ENCODE measurements around the gene TNFRSF18. TPM values are rescaled to one million over a fixed set of nuclear protein-coding genes. Genes with fewer than 3 reads are reported as not detected.
"Not testable (repeated sequence)": the region's sequence is repeated elsewhere in the genome, so short reads cannot be mapped to it uniquely, and the experiment has no call there.

Gene TNFRSF18
- total RNA-seq = 4.3 TPM

- no peak for DNase-seq (ENCODE audit: low read depth in 2 of 3, low spot score in 2 of 3)
These were observed at the start of gene TNFRSF18 for GRCh38 chr1:1206376-1206965. Gene TNFRSF18 (minus strand): TSS chr1:1206592. CDS start chr1:1206571, 21 bp downstream.

GRCh38 chr1:1255611-1256010 lies 49.2 kb upstream of the TNFRSF18 start:
- DNase-seq (ENCODE audit: low read depth in 2 of 3, low spot score in 2 of 3) = no peak

GRCh38 chr1:1255078-1255477 lies 48.7 kb upstream of the TNFRSF18 start:
- no peak for DNase-seq (ENCODE audit: low read depth in 2 of 3, low spot score in 2 of 3)

GRCh38 chr1:1254667-1254998 lies 48.2 kb upstream of the TNFRSF18 start:
- no peak for DNase-seq (ENCODE audit: low read depth in 2 of 3, low spot score in 2 of 3)

- no peak for DNase-seq (ENCODE audit: low read depth in 2 of 3, low spot score in 2 of 3)
These were observed 47.7 kb upstream of the TNFRSF18 start for GRCh38 chr1:1253972-1254666.

- no peak for DNase-seq (ENCODE audit: low read depth in 2 of 3, low spot score in 2 of 3)
These were observed 46.9 kb upstream of the TNFRSF18 start for GRCh38 chr1:1253314-1253713.

- peak in 1 of 3 donors; percentile 38 for DNase-seq (ENCODE audit: low read depth in 2 of 3, low spot score in 2 of 3)
These were observed 44.4 kb upstream of the TNFRSF18 start for GRCh38 chr1:1250786-1251284.

GRCh38 chr1:1248009-1248913 lies 41.9 kb upstream of the TNFRSF18 start:
- DNase-seq (ENCODE audit: low read depth in 2 of 3, low spot score in 2 of 3) = not testable (repeated sequence)

- DNase-seq (ENCODE audit: low read depth in 2 of 3, low spot score in 2 of 3) = no peak
These were observed 41.0 kb upstream of the TNFRSF18 start for GRCh38 chr1:1247341-1247913.

GRCh38 chr1:1246577-1247340 lies 40.4 kb upstream of the TNFRSF18 start, which contains the start of gene C1QTNF12:
Gene C1QTNF12 (minus strand): TSS chr1:1246722. CDS start chr1:1246690, 32 bp downstream.
- peak in 1 of 3 donors; percentile 16 for DNase-seq (ENCODE audit: low read depth in 2 of 3, low spot score in 2 of 3)

- DNase-seq (ENCODE audit: low read depth in 2 of 3, low spot score in 2 of 3) = no peak
These were observed 39.6 kb upstream of the TNFRSF18 start for GRCh38 chr1:1245817-1246576.

- no peak for DNase-seq (ENCODE audit: low read depth in 2 of 3, low spot score in 2 of 3)
These were observed 38.9 kb upstream of the TNFRSF18 start for GRCh38 chr1:1245178-1245816.

- DNase-seq (ENCODE audit: low read depth in 2 of 3, low spot score in 2 of 3) = no peak
These were observed 37.9 kb upstream of the TNFRSF18 start for GRCh38 chr1:1244192-1244811.

GRCh38 chr1:1243807-1244191 lies 37.4 kb upstream of the TNFRSF18 start:
- no peak for DNase-seq (ENCODE audit: low read depth in 2 of 3, low spot score in 2 of 3)

GRCh38 chr1:1243266-1243660 lies 36.9 kb upstream of the TNFRSF18 start:
- no peak for DNase-seq (ENCODE audit: low read depth in 2 of 3, low spot score in 2 of 3)

- no peak for DNase-seq (ENCODE audit: low read depth in 2 of 3, low spot score in 2 of 3)
These were observed 36.3 kb upstream of the TNFRSF18 start for GRCh38 chr1:1242461-1243265.

GRCh38 chr1:1241588-1242219 lies 35.3 kb upstream of the TNFRSF18 start:
- no peak for DNase-seq (ENCODE audit: low read depth in 2 of 3, low spot score in 2 of 3)

Data from hematopoietic multipotent progenitor cell (in vitro differentiated cells).